H1 (cell line): ENCODE data around the gene FIS1. TPM values are rescaled to one million over a fixed set of nuclear protein-coding genes. Genes with fewer than 3 reads are reported as not detected.

Experiments used
- CTCF ChIA-PET: fragments of 300-600 bp; sonication (Branson Sonifier 250); formaldehyde crosslinking; loops from one replicate; lab custom pipeline; 2021; ENCODE audit not compliant: partially characterized antibody; lab: Charles Lee
- POLR2A ChIA-PET: fragments of 300-600 bp; sonication (Branson Sonifier 250); formaldehyde crosslinking; loops from one replicate; lab custom pipeline; 2021; ENCODE audit warnings: inconsistent platforms; ENCODE audit not compliant: partially characterized antibody; lab: Charles Lee
- DNase-seq, 2 experiments: peaks; one replicate each; pipeline versions ENCODE4 v3.0.0 to v3.0.0-alpha.2; 2010 to 2022; ENCODE audit warnings: low spot score in 2 of 2, low read depth in 1 of 2, mixed read lengths in 1 of 2
- FAIRE-seq: peaks from 2 replicates; lab custom pipeline; 2011; peaks lifted over from hg19 to GRCh38; lab: Jason Lieb, UNC
- H2AFZ ChIP-seq: 2 replicates; pipeline ENCODE4 v1.8.1; 2012; ENCODE audit warnings: low read length, inconsistent platforms
- H2AK5ac ChIP-seq: 2 replicates; pipeline ENCODE4 v1.6.1; 2013; ENCODE audit warnings: low read depth, low read length
- H2BK120ac ChIP-seq: replicated peaks from 2 replicates; pipeline ENCODE3; 2013; ENCODE audit warnings: low read depth, low read length, inconsistent platforms
- H2BK12ac ChIP-seq: 2 replicates; pipeline ENCODE4 v1.6.1; 2013; ENCODE audit warnings: low read depth, low read length
- H2BK15ac ChIP-seq: 2 replicates; pipeline ENCODE4 v1.6.1; 2013; ENCODE audit warnings: low read length
- H2BK20ac ChIP-seq: 2 replicates; pipeline ENCODE4 v1.6.1; 2013; ENCODE audit warnings: low read length
- H2BK5ac ChIP-seq: 2 replicates; pipeline ENCODE4 v1.6.1; 2013; ENCODE audit warnings: low read depth, low read length
- H3K14ac ChIP-seq: 2 replicates; pipeline ENCODE4 v1.6.1; 2013; ENCODE audit warnings: inconsistent platforms; ENCODE audit not compliant: insufficient read length
- H3K18ac ChIP-seq: 2 replicates; pipeline ENCODE4 v1.6.1; 2013; ENCODE audit warnings: low read length; ENCODE audit errors: extremely low read depth
- H3K23ac ChIP-seq: 2 replicates; pipeline ENCODE4 v1.6.1; 2013; ENCODE audit warnings: inconsistent platforms; ENCODE audit not compliant: insufficient read length
- H3K23me2 ChIP-seq: 2 replicates; pipeline ENCODE4 v1.6.1; 2013; ENCODE audit warnings: low read depth, low read length
- H3K27ac ChIP-seq: 2 replicates; pipeline ENCODE4 v1.6.1; 2011; ENCODE audit warnings: low read depth, low read length, inconsistent platforms
- H3K27me3 ChIP-seq, 4 experiments: replicated peaks in 1 of 4; 1 replicate in 1 of 4; 2 replicates in 3 of 4; pipeline versions ENCODE4 v1.6.1 to v1.8.1; 2011 to 2013; ENCODE audit warnings: low read length in 3 of 4, mild to moderate bottlenecking in 3 of 4, inconsistent platforms in 2 of 4, mixed read lengths in 2 of 4, moderate library complexity in 1 of 4; ENCODE audit not compliant: control insufficient read depth in 3 of 4, insufficient read depth in 3 of 4; ENCODE audit errors: extremely low read depth in 1 of 4
- H3K36me3 ChIP-seq, 4 experiments: 2 replicates each; pipeline versions ENCODE4 v1.6.1 to v1.8.1; 2011 to 2013; ENCODE audit warnings: mild to moderate bottlenecking in 4 of 4, low read length in 3 of 4, moderate library complexity in 2 of 4, control low read depth in 1 of 4, inconsistent platforms in 1 of 4; ENCODE audit not compliant: insufficient read depth in 4 of 4, control insufficient read depth in 2 of 4
- H3K4ac ChIP-seq: replicated peaks from 2 replicates; pipeline ENCODE3; 2013; ENCODE audit warnings: low read length, low read depth, mixed read lengths, inconsistent platforms; ENCODE audit not compliant: insufficient read length
- H3K4me1 ChIP-seq, 4 experiments: replicated peaks in 1 of 4; 1 replicate in 1 of 4; 2 replicates in 3 of 4; pipeline versions ENCODE4 v1.6.1 to v1.8.1; 2011 to 2013; ENCODE audit warnings: low read length in 3 of 4, inconsistent platforms in 2 of 4, mixed read lengths in 1 of 4; ENCODE audit not compliant: insufficient read depth in 4 of 4, control insufficient read depth in 3 of 4
- H3K4me2 ChIP-seq, 2 experiments: 2 replicates each; pipeline versions ENCODE4 v1.6.1 to v1.8.1; 2011 to 2013; ENCODE audit warnings: low read depth in 2 of 2, low read length in 2 of 2, control low read depth in 1 of 2, inconsistent platforms in 1 of 2, mild to moderate bottlenecking in 1 of 2; ENCODE audit not compliant: insufficient read depth in 1 of 2
- H3K4me3 ChIP-seq, 4 experiments: fragments of 200-600, 300-600 bp in 1 of 4; sonication (generic), shearing (Covaris generic), sonication (Bioruptor Twin) in 1 of 4; 2 replicates each; pipeline versions ENCODE4 v1.5.1 to v1.8.1; 2011 to 2016; ENCODE audit warnings: low read length in 4 of 4, low read depth in 3 of 4, control low read depth in 2 of 4, inconsistent platforms in 2 of 4, mild to moderate bottlenecking in 2 of 4, mixed read lengths in 1 of 4, moderate library complexity in 1 of 4; ENCODE audit not compliant: insufficient read depth in 2 of 4; ENCODE audit errors: extremely low read depth in 1 of 4
- H3K56ac ChIP-seq: replicated peaks from 2 replicates; pipeline ENCODE3; 2013; ENCODE audit warnings: low read depth, mild to moderate bottlenecking, mixed read lengths, low read length, inconsistent platforms; ENCODE audit not compliant: insufficient read length
- H3K79me1 ChIP-seq: 2 replicates; pipeline ENCODE4 v1.6.1; 2013; ENCODE audit warnings: low read depth, low read length, control low read depth
- H3K79me2 ChIP-seq, 2 experiments: 2 replicates each; pipeline versions ENCODE4 v1.6.1 to v1.8.1; 2012 to 2013; ENCODE audit warnings: low read length in 2 of 2, mild to moderate bottlenecking in 2 of 2, inconsistent platforms in 1 of 2; ENCODE audit not compliant: insufficient read depth in 2 of 2, control insufficient read depth in 1 of 2
- H3K9ac ChIP-seq, 4 experiments: replicated peaks in 1 of 4; 1 replicate in 1 of 4; 2 replicates in 3 of 4; pipeline versions ENCODE4 v1.6.1 to v1.8.1; 2011 to 2013; ENCODE audit warnings: low read depth in 3 of 4, low read length in 3 of 4, control low read depth in 2 of 4, mild to moderate bottlenecking in 2 of 4, moderate library complexity in 2 of 4, inconsistent platforms in 1 of 4; ENCODE audit errors: extremely low read depth in 1 of 4
- H3K9me3 ChIP-seq, 2 experiments: 2 replicates each; pipeline versions ENCODE4 v1.6.1 to v1.8.1; 2012 to 2013; ENCODE audit warnings: mild to moderate bottlenecking in 2 of 2, moderate library complexity in 2 of 2, control low read depth in 1 of 2, inconsistent platforms in 1 of 2, low read depth in 1 of 2, low read length in 1 of 2, mixed read lengths in 1 of 2; ENCODE audit not compliant: insufficient read depth in 2 of 2
- H4K20me1 ChIP-seq, 2 experiments: replicated peaks in 1 of 2; 2 replicates each; pipeline versions ENCODE3 to v1.8.1; 2011 to 2013; ENCODE audit warnings: inconsistent platforms in 2 of 2, low read length in 2 of 2, mild to moderate bottlenecking in 1 of 2; ENCODE audit not compliant: insufficient read depth in 2 of 2, control insufficient read depth in 1 of 2
- H4K5ac ChIP-seq: 2 replicates; pipeline ENCODE4 v1.6.1; 2013; ENCODE audit warnings: low read length, low read depth, mixed read lengths, inconsistent platforms; ENCODE audit not compliant: insufficient read length
- H4K8ac ChIP-seq: 2 replicates; pipeline ENCODE4 v1.8.0; 2013; ENCODE audit warnings: mild to moderate bottlenecking, moderate library complexity, low read length, inconsistent platforms; ENCODE audit not compliant: insufficient read depth; ENCODE audit errors: extremely low read depth
- H4K91ac ChIP-seq: replicated peaks from 2 replicates; pipeline ENCODE3; 2013; ENCODE audit warnings: low read length, mixed read lengths, inconsistent platforms; ENCODE audit not compliant: insufficient read length
- GTF2F1 ChIP-seq: IDR thresholded peaks from 2 replicates; pipeline ENCODE4 v1.6.1; 2012; ENCODE audit warnings: low read depth, low read length, improper control_type of control experiment, borderline replicate concordance
- WGBS, 2 experiments: shearing (Covaris generic) in 1 of 2; methylation state at CpG; one replicate each; pipeline versions ENCODE4 v1.1.6 to v1.1.7; 2013 to 2015; ENCODE audit warnings: low lambda C conversion rate in 2 of 2, mixed read lengths in 2 of 2, inconsistent platforms in 1 of 2, low coverage in 1 of 2, missing lambda C conversion rate in 1 of 2; ENCODE audit not compliant: insufficient replicate concordance in 2 of 2, insufficient coverage in 1 of 2, insufficient read length in 1 of 2; ENCODE audit errors: extremely low coverage in 1 of 2, missing lambda C conversion rate in 1 of 2; 5-methylcytosine and 5-hydroxymethylcytosine counted together
- polyA plus RNA-seq, 7 experiments: library from polyadenylated mRNA; depleted of rRNA in 3 of 7; stranded (reverse) in 5 of 7; unstranded in 2 of 7; fragments of >200 nt in 5 of 7; fragments of 200-250 nt in 2 of 7; gene quantifications; 1 replicate in 5 of 7; 2 replicates in 1 of 7; 4 replicates in 1 of 7; pipeline versions ENCODE4 v1.2.1 to v1.2.3, GENCODE V29; 2011 to 2013; ENCODE audit warnings: missing spikeins in 2 of 7, mixed read lengths in 2 of 7
- total RNA-seq: library from RNA; stranded (reverse); fragmentation: NEBNext Ultra II Directional; extraction: Animal tissue kit (Norgen Biotek cat#: 25700); gene quantifications from 2 replicates; pipeline ENCODE4 v1.2.1, GENCODE V29; 2021

Gene FIS1
- total and polyA plus RNA-seq, 2 of the 8 experiments (the other 6 are each of a cell fraction or from before 2014, with no cell fraction given), result 128 to 195 TPM

DNA sequence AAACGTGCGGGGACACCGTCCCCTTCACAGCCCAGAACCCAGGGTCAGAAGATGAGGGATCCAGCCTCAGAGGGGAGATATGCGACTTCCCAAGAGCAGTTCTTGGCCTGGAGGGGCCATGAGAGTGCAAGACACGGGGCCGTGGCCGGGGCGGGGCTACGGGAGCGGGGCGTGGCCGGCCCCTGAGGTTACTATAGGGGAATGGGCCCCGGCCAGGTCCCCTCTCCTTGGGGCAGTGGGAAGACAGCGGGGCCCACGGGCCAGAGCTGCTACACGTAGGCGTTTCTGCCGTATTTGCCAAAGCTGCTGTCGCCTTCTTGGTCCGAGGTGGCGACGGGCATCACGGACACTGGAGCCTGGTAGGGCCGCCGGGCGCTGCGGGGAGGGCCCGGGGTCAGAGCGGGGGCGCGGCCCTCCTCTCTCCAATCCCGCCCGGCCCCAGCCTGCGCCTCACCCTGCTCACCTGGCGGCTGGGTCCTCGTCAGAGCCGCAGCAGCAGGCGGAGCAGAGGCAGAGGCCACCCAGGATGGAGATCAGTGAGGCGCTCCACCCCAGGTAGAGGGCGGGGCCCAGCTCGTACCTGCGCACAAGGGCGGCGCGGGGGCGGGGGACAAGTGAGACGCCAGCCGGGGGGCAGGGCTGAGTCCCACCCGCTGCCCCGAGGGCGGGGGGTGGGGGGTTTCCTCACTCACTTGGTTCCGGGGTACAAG lies 12.6 kb downstream of the FIS1 start:
- CTCF ChIA-PET, result interaction anchor here (1.2 to 6.5 kb wide), 4 partner anchors 12 to 76 kb away, joined by 3 to 69 read pairs (median 28); partner anchors contain the start of gene FIS1
- H3K27me3 ChIP-seq, result no peaks in the 10 kb centered on the region
- peak overlapping the region; percentile 83 for H3K18ac ChIP-seq
- peak overlapping the region; percentile 85 for H3K4ac ChIP-seq
- peak overlapping the region; percentile 65 for H4K91ac ChIP-seq
- H2BK12ac ChIP-seq, result peak overlapping the region; percentile 75; the same call in 1 of the 2 replicates
- 0 out of 2 replicates have a peak overlapping the region, but pooled peaks have one; percentile 72 for H2BK20ac ChIP-seq
- H3K36me3 ChIP-seq, result no peaks in the 10 kb centered on the region; a peak in 2 of 8 replicates
- peak overlapping the region; percentile 24 for H4K5ac ChIP-seq
- peak overlapping the region; percentile 77 for H2BK120ac ChIP-seq
- H3K4me2 ChIP-seq, result peak overlapping the region; percentile 70 to 79
- H3K56ac ChIP-seq, result peak overlapping the region; percentile 90
- no peaks in the 10 kb centered on the region for H3K79me1 ChIP-seq
- no peaks in the 10 kb centered on the region for H3K9me3 ChIP-seq
- H4K20me1 ChIP-seq, result peaks cover 0 to 4% of the 10 kb centered on the region in 2 experiments
- no peak for FAIRE-seq
- 6% methylated on average over 24 of the region's 52 CpGs; no CpG with 5 or more reads in 1 of the 2 experiments for WGBS, 2 experiments
- no peak overlapping the region for H2AK5ac ChIP-seq
- peak overlapping the region; percentile 75 for H2BK5ac ChIP-seq
- H3K79me2 ChIP-seq, result no peaks in the 10 kb centered on the region
- H2AFZ ChIP-seq, result no peak overlapping the region
- no peak overlapping the region for H3K23ac ChIP-seq
- H3K4me1 ChIP-seq, result peaks cover 0 to 22% (median 10%) of the 10 kb centered on the region in 4 experiments; a peak in 5 of 7 replicates
- peak overlapping the region in 1 of 4 experiments; percentile 43; a peak in 1 of 7 replicates for H3K9ac ChIP-seq
- no peak overlapping the region for H3K14ac ChIP-seq
- H4K8ac ChIP-seq, result peak overlapping the region; percentile 82
- H3K27ac ChIP-seq, result 0 out of 2 replicates have a peak overlapping the region, but pooled peaks have one; percentile 12
- H3K23me2 ChIP-seq, result peaks cover 6% of the 10 kb centered on the region; the same call in 1 of the 2 replicates
- DNase-seq, result peak; percentile 39 to 87
- POLR2A ChIA-PET, result interaction anchor here (0.6 to 3.9 kb wide), 11 partner anchors 10 to 77 kb away, joined by 3 to 23 read pairs (median 3); partner anchors contain the start of genes FIS1, MOGAT3, PLOD3 and ZNHIT1
- peak overlapping the region; percentile 88; the same call in 1 of the 2 replicates for H2BK15ac ChIP-seq
- H3K4me3 ChIP-seq, result peak overlapping the region; percentile 44 to 67 (median 58)
- TF ChIP-seq GTF2F1, result no peak
